WTC11 (cell line): ENCODE measurements around the gene KCNG2.

ENCODE experiments used
- CREM ChIP-seq: sonication (generic); formaldehyde crosslinking; IDR thresholded peaks from 2 replicates; pipeline ENCODE4 v1.8.1; 2022; ENCODE audit warnings: mild to moderate bottlenecking, missing genetic modification reagents, moderate library complexity
- IRF2 ChIP-seq: sonication (generic); formaldehyde crosslinking; IDR thresholded peaks from 2 replicates; pipeline ENCODE4 v1.8.0; 2022; ENCODE audit warnings: low read depth, missing genetic modification reagents, borderline replicate concordance
- JUN ChIP-seq: sonication (generic); formaldehyde crosslinking; IDR thresholded peaks from 2 replicates; pipeline ENCODE4 v1.8.0; 2023; ENCODE audit warnings: mild to moderate bottlenecking, missing genetic modification reagents
- MXD4 ChIP-seq: fragments of 250-450 bp; sonication (Bioruptor Pico); IDR thresholded peaks from 2 replicates; pipeline ENCODE4 v1.8.0; 2021; ENCODE audit warnings: mild to moderate bottlenecking, moderate library complexity, borderline replicate concordance
- NR3C1 ChIP-seq: sonication (generic); formaldehyde crosslinking; conservative IDR thresholded peaks from 2 replicates; pipeline ENCODE4 v1.8.1; 2023; ENCODE audit warnings: low read depth, mild to moderate bottlenecking, missing genetic modification reagents
- TEAD1 ChIP-seq: sonication (generic); formaldehyde crosslinking; IDR thresholded peaks from 2 replicates; pipeline ENCODE4 v1.8.0; 2022; ENCODE audit warnings: mild to moderate bottlenecking, missing genetic modification reagents
- TEAD4 ChIP-seq: sonication (generic); formaldehyde crosslinking; IDR thresholded peaks from 2 replicates; pipeline ENCODE4 v1.8.0; 2022; ENCODE audit warnings: mild to moderate bottlenecking, missing genetic modification reagents
- ZNF219 ChIP-seq: sonication (generic); formaldehyde crosslinking; IDR thresholded peaks from 2 replicates; pipeline ENCODE4 v1.8.0; 2023; ENCODE audit warnings: missing genetic modification reagents, mild to moderate bottlenecking, borderline replicate concordance
- TF ChIP-seq, protein P1 (sequence below): fragments of 200-600 bp; IDR thresholded peaks from 2 replicates; pipeline ENCODE4 v1.8.0; 2022; ENCODE audit warnings: antibody characterized with exemption
- TF ChIP-seq, protein P2 (sequence below): sonication (generic); formaldehyde crosslinking; IDR thresholded peaks from 2 replicates; pipeline ENCODE4 v1.8.0; 2022; ENCODE audit warnings: mild to moderate bottlenecking, missing genetic modification reagents
- TF ChIP-seq, protein P3 (sequence below): sonication (generic); formaldehyde crosslinking; IDR thresholded peaks from 2 replicates; pipeline ENCODE4 v1.8.0; 2022; ENCODE audit warnings: mild to moderate bottlenecking, missing genetic modification reagents
- TF ChIP-seq, protein P4 (sequence below): sonication (generic); formaldehyde crosslinking; IDR thresholded peaks from 2 replicates; pipeline ENCODE4 v1.8.1; 2023; ENCODE audit warnings: mild to moderate bottlenecking, moderate library complexity, missing genetic modification reagents

DNA sequence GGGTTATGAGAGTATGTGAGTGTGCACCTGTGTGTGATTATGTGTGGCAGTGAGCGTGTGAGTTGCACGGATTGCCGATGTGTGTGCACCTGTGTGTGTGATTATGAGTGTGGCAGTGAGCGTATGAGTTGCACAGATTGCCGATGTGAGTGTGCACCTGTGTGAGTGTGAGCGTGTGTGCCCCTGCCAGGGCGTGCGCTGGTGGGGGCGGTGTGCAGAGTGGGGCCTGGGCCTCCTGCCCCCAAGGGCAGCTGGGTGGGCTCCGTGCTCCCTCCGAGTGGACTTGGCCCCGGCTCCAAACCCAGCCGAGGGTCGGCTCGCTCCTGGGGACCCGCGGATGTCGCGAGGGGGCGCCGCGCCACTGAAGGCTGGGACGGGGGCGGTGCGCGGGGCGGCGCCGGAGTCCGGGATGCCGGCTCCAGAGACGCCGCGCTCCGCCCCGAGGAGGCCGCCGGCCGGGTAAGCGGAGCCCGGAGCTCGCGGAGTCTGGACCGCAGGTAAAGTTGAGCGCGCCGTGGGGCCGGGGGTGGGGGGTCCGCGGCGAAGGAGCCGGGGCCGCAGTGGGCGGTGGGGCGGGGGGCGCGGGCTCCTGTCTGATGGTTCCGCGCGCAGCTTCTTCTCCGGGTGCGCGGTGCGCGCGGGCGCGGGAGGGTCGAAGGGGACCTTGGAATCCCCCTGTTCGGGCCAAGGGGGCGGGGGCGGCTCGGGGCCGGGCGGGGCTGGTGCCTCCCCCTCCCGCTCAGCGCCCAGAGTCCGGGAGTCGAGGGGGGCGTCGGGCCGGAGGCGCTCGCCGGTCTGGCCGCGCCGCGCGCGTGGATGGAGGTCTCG is at the start of gene KCNG2:
- TF ChIP-seq NR3C1 (no peak), TEAD4 (CRISPR knock-in tag) (no peak), IRF2 (CRISPR knock-in tag) (no peak), MXD4 (no peak), CREM (CRISPR knock-in tag) (no peak), JUN (CRISPR knock-in tag) (no peak), TEAD1 (no peak), ZNF219 (CRISPR knock-in tag) (no peak)
- TF ChIP-seq, protein P1, sequence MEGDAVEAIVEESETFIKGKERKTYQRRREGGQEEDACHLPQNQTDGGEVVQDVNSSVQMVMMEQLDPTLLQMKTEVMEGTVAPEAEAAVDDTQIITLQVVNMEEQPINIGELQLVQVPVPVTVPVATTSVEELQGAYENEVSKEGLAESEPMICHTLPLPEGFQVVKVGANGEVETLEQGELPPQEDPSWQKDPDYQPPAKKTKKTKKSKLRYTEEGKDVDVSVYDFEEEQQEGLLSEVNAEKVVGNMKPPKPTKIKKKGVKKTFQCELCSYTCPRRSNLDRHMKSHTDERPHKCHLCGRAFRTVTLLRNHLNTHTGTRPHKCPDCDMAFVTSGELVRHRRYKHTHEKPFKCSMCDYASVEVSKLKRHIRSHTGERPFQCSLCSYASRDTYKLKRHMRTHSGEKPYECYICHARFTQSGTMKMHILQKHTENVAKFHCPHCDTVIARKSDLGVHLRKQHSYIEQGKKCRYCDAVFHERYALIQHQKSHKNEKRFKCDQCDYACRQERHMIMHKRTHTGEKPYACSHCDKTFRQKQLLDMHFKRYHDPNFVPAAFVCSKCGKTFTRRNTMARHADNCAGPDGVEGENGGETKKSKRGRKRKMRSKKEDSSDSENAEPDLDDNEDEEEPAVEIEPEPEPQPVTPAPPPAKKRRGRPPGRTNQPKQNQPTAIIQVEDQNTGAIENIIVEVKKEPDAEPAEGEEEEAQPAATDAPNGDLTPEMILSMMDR = no peak
- TF ChIP-seq, protein P2, sequence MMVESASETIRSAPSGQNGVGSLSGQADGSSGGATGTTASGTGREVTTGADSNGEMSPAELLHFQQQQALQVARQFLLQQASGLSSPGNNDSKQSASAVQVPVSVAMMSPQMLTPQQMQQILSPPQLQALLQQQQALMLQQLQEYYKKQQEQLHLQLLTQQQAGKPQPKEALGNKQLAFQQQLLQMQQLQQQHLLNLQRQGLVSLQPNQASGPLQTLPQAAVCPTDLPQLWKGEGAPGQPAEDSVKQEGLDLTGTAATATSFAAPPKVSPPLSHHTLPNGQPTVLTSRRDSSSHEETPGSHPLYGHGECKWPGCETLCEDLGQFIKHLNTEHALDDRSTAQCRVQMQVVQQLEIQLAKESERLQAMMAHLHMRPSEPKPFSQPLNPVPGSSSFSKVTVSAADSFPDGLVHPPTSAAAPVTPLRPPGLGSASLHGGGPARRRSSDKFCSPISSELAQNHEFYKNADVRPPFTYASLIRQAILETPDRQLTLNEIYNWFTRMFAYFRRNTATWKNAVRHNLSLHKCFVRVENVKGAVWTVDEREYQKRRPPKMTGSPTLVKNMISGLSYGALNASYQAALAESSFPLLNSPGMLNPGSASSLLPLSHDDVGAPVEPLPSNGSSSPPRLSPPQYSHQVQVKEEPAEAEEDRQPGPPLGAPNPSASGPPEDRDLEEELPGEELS (CRISPR knock-in tag) = no peak
- TF ChIP-seq, protein P3, sequence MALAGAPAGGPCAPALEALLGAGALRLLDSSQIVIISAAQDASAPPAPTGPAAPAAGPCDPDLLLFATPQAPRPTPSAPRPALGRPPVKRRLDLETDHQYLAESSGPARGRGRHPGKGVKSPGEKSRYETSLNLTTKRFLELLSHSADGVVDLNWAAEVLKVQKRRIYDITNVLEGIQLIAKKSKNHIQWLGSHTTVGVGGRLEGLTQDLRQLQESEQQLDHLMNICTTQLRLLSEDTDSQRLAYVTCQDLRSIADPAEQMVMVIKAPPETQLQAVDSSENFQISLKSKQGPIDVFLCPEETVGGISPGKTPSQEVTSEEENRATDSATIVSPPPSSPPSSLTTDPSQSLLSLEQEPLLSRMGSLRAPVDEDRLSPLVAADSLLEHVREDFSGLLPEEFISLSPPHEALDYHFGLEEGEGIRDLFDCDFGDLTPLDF (CRISPR knock-in tag) = no peak
- TF ChIP-seq, protein P4, sequence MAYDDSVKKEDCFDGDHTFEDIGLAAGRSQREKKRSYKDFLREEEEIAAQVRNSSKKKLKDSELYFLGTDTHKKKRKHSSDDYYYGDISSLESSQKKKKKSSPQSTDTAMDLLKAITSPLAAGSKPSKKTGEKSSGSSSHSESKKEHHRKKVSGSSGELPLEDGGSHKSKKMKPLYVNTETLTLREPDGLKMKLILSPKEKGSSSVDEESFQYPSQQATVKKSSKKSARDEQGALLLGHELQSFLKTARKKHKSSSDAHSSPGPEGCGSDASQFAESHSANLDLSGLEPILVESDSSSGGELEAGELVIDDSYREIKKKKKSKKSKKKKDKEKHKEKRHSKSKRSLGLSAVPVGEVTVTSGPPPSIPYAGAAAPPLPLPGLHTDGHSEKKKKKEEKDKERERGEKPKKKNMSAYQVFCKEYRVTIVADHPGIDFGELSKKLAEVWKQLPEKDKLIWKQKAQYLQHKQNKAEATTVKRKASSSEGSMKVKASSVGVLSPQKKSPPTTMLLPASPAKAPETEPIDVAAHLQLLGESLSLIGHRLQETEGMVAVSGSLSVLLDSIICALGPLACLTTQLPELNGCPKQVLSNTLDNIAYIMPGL (CRISPR knock-in tag) = no peak
